ENCODE measurements around the gene PSTK.

The PSTK gene

GRCh38 chr10:123035467-123036086 is 55.4 kb downstream of the PSTK start:
- Histone ChIP-seq H3K27me3 (ENCODE audit: insufficient read depth, insufficient read length) (no peaks in the 10 kb centered on the region), H3K36me3 (ENCODE audit: insufficient read depth, insufficient read length, low read length) (no peaks in the 10 kb centered on the region), H3K9ac (ENCODE audit: insufficient read length, low read depth) (no peak overlapping the region), H3K4me3 (ENCODE audit: insufficient read length, low read depth) (no peak overlapping the region), H3K9me3 (ENCODE audit: insufficient read depth, low read length) (no peaks in the 10 kb centered on the region), H3K4me1 (ENCODE audit: insufficient read depth, insufficient read length) (no peaks in the 10 kb centered on the region)
- TF ChIP-seq SUZ12 (IDR thresholded peaks at IDR 0.05; ENCODE audit: extremely low read depth, insufficient read depth, insufficient read length) = no peak
- TF ChIP-seq ZNF274 (IDR thresholded peaks at IDR 0.05; ENCODE audit: low read depth, low read length) = no peak
- no peak for TF ChIP-seq YY1 (IDR thresholded peaks at IDR 0.05; ENCODE audit: insufficient read depth, insufficient read length)
- no peak for DNase-seq (ENCODE audit: low read depth, low spot score)

- no peak for TF ChIP-seq ZNF274 (IDR thresholded peaks at IDR 0.05; ENCODE audit: low read depth, low read length)
- no peak for TF ChIP-seq SUZ12 (IDR thresholded peaks at IDR 0.05; ENCODE audit: extremely low read depth, insufficient read depth, insufficient read length)
- no peak for TF ChIP-seq YY1 (IDR thresholded peaks at IDR 0.05; ENCODE audit: insufficient read depth, insufficient read length)
- Histone ChIP-seq H3K4me1 (ENCODE audit: insufficient read depth, insufficient read length) (no peaks in the 10 kb centered on the region), H3K9ac (ENCODE audit: insufficient read length, low read depth) (no peak overlapping the region), H3K27me3 (ENCODE audit: insufficient read depth, insufficient read length) (no peaks in the 10 kb centered on the region), H3K36me3 (ENCODE audit: insufficient read depth, insufficient read length, low read length) (no peaks in the 10 kb centered on the region), H3K4me3 (ENCODE audit: insufficient read length, low read depth) (no peak overlapping the region), H3K9me3 (ENCODE audit: insufficient read depth, low read length) (no peaks in the 10 kb centered on the region)
- no peak for DNase-seq (ENCODE audit: low read depth, low spot score)
Observed at GRCh38 chr10:123038782-123039631, 58.8 kb downstream of the PSTK start.

- TF ChIP-seq ZNF274 (IDR thresholded peaks at IDR 0.05; ENCODE audit: low read depth, low read length) (no peak), SUZ12 (IDR thresholded peaks at IDR 0.05; ENCODE audit: extremely low read depth, insufficient read depth, insufficient read length) (no peak), YY1 (IDR thresholded peaks at IDR 0.05; ENCODE audit: insufficient read depth, insufficient read length) (no peak)
- Histone ChIP-seq H3K4me1 (ENCODE audit: insufficient read depth, insufficient read length) (no peaks in the 10 kb centered on the region), H3K27me3 (ENCODE audit: insufficient read depth, insufficient read length) (no peaks in the 10 kb centered on the region), H3K9ac (ENCODE audit: insufficient read length, low read depth) (no peak overlapping the region), H3K9me3 (ENCODE audit: insufficient read depth, low read length) (no peaks in the 10 kb centered on the region), H3K4me3 (ENCODE audit: insufficient read length, low read depth) (no peak overlapping the region), H3K36me3 (ENCODE audit: insufficient read depth, insufficient read length, low read length) (no peaks in the 10 kb centered on the region)
- DNase-seq (ENCODE audit: low read depth, low spot score) = no peak
Observed at GRCh38 chr10:123039632-123039930, 59.4 kb downstream of the PSTK start.
